ENCODE measurements around the gene TRMT61A.

TRMT61A gene

DNA sequence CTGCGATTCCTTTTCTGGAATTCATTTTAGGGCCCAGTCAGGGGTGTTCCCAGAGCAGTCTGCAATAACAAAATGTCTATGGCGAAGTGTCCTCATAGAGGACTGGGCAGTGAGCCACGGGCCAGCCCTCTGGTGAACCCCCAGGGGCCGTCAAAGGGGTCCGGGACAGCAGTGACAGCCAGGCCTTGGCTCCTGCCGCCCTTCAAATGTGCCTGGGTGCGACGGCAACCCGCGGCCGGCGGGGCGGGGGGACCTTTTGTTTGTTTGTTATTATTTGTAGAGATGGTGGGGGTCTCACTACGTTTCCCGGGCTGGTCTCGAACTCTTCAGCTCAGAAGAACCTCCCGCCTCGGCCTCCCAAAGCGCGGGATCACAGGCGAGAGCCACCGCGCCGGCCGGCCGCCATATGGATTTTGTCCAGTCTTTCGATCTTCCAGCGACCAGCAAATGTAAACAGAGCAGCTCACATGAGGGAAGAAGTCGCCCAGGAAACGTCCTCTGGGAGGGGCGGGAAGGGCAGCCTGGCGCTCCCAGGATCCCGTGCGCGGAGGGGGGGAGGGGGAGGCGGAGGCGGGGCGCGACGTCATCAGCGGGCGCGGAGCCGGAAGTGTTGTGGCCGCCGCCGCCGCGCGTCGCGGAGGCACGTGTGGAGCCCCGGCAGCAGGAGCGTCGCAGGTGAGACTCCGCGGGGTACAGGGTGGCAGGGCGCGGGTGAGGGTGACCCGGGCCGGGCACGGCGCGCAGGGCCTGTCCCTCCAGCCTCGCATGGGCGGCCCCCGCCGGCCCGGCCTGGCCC lies at the start of gene TRMT61A:
TRMT61A (plus strand) TSS at position 610 of the 796 bp plus-strand sequence. CDS start 783 bp downstream, outside the sequence.
- DNase-seq: peak; percentile 72

DNA sequence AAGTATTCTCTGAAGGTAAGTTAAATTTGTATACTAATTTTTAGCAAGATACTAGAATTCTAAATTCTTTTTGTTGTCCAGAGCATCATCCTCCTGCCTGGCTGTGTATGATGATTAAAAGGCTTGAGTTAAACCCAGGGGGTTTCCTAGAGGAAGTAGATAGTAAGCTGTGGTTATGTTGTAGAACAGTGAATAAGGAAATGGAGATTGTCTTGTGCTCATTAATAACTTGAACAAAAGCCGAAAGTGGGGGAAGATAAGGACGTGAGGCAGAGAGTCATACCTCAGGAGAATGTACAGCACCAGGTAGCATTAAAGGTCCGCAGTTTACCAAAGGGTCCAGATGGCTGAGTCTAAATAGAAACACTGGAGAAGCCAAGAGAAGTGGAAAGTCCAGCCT lies 48.4 kb upstream of the TRMT61A start:
- DNase-seq: no peak

DNA sequence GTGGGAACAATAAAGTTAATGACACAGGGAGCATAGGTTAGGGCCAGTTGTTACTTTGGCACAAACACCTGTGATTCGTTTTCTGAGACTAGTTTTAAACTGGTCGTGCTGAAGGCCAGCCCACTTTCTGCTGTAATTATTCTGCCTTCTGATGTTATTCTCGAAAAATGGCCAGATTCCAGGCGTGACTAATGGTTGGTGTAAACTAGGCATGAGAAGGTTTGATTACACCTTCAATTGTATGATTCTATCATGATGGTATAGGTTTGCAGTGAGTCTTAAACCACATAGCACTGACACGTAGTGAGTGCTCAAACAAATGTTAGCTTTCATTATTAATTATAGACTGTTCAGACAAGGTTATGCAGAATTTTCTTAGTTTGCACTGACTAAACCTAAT lies 45.4 kb upstream of the TRMT61A start:
- no peak for DNase-seq

DNA sequence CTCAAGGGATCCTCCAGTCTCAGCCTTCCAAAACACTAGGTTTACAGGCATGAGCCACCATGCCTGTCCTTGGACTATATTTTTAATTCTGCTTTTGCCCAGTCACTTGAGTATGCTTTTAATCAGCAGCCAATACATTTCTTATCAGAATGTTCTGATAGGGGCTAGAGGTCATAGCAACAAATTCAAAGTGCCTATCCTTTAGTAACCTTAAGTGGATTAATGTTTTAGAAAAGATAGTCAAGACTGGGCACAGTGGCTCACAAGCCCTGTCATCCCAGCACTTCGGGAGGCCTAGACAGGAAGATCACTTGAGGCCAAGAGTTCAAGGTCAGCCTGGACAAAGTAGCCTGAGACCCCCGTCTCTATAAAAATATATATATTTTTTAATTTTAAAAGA lies 43.5 kb upstream of the TRMT61A start:
- DNase-seq: no peak

DNA sequence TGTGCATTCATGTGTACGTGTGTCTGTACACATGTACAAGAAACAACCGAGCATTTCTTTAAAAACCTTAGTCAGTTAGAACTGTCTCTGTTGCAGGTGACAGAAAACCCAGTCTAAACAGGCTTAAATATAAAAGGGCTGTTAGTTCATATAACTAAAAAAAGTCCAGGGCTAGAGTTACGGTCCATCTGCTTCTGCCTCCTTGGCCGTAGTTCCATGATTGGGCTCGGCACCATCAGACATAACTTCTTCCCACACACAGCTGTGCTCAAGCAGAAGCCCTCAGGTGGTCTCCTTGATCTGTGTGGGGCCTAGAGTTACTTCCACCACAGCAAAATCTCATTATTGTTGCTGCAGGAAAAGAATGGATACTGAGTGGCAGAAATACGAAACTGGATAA lies 40.9 kb upstream of the TRMT61A start:
- no peak for DNase-seq

DNA sequence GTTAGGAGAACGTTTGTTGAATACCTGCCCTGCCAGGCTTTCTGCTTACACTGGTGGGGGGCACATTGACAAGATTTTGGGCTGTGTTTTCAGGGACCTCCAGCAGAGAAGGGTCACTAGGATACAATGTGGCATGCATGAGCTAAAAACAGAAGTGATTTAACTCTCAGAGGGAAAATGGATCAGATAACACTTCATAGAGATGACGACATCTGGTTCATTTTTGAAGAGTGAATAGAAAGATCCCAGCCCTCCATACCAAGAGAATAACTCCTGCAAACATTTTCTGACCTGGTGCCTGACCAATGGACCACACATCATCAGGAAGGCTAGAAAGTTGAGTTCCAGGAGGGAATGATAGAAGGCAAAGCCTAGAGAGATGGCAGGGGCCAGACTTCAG lies 40.0 kb upstream of the TRMT61A start:
- no peak for DNase-seq

DNA sequence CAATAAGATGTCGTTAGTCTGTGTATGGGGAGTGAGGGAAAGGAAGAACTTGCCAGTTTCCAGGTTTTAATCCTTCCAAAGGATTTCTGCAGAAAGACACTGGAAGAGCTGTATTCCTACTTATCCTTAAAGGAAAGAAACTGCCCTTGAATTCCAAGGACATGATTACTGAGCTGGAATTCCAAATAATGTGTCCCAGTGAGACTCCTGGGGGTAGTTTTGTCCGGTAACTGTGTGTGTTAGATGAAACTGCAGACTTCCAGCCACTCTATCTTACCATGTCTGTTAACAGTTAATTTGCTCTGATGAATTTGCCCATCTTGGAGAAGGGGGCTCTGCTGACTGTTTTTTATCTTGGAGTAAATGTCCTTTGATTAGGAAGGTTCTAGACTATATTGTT lies 39.4 kb upstream of the TRMT61A start:
- no peak for DNase-seq

DNA sequence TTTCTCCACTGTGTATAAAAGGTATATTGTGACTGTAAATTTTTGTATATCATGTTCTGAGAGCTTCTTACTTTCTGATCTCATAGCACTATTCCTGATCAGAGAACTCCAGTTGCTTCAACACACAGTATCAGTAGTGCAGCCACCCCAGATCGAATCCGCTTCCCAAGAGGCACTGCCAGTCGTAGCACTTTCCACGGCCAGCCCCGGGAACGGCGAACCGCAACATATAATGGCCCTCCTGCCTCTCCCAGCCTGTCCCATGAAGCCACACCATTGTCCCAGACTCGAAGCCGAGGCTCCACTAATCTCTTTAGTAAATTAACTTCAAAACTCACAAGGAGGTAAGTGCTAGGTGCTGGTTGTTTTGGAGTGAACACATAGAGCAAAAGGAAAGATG lies 37.3 kb upstream of the TRMT61A start:
- no peak for DNase-seq

DNA sequence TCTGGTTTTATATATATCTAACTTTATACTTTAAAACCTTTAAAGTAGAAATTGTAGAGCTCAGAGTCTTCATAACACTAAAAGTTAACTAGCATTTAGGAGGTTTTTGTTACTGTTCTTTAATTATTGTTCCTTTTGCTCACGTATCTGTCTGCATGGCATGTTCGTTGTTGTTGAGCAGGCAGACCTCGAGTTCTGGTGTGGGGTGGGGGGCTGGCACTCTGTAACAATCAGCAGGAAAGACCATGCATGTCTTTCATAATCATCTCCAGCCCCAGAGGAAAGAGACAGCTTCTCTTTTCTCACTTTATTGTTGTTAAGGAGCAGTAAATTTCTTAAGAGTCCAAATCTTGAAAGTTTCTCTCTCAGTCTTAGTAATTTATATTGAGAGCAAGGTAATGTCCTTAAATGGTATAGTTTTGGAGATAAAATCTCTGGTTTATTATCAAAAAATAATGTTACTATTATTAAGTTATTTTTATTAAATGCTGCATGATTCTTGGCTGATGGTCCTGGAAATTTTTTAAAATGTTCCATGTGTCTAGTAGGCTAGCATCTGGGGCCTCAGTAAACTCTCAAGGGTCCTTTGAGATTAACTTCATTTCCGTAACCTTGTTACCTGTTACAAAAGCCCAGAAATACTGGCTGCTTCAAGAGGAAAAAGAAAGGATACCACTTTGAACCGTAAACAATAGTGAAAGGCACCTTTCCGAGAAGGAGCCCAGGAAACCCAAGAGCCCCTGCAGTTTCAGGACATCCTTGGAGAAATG lies 36.7 kb upstream of the TRMT61A start:
- no peak for DNase-seq

DNA sequence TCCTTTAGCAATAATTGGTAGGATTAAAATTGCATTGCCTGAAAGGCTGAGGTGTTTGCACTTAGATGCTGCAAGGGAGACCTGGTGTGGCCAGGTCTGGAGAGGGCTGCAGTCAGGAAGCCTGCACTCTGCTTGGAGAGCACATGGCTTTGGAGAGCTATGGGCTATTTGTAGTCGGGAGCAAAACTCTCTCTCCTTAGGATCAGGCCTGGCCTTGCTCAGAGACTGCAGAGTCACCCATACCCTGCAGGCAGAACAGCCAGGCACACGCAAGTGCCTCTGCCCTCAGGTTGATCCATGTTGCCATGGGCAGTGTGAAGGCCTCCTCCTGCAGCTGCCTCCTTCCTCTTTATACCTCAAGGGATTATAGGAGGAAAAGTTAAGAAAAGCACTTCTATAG lies 33.1 kb upstream of the TRMT61A start:
- no peak for DNase-seq

DNA sequence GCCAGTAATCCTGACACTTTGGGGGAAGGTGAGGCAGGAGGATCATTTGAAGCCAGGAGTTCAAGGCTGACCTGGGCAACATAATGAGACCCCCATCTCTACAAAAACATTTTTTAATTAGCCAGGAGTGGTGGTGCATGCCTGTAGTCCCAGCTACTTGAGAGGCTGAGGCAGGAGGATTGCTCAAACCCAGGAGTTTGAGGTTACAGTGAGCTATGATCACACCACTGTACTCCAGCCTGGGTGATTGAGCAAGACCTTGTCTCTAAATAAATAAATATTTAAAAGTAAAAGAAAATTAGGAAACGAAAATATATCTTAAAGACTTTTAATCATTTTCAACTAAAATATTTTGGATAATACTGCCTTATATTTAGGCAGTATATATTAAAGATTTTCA lies 32.2 kb upstream of the TRMT61A start:
- no peak for DNase-seq

DNA sequence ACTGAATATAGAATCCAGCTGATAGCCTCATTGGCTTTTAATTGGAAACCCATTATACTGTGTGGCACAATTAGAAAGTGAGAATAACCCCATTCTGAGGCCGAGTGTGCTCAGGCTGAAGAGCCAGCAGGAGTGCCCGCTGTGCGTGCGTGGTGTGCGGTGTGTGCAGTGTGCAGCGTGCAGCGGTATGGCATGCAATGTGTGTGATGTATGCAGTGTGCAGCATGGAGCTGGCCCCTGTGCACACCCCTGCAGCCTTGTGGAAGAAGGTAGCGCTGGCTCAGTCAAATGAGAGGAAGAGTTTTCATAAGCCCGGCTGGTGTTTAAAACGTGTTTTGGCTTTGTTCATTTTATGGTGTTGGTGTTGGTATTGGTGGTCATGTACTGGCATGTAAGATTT lies 29.3 kb upstream of the TRMT61A start:
- no peak for DNase-seq

DNA sequence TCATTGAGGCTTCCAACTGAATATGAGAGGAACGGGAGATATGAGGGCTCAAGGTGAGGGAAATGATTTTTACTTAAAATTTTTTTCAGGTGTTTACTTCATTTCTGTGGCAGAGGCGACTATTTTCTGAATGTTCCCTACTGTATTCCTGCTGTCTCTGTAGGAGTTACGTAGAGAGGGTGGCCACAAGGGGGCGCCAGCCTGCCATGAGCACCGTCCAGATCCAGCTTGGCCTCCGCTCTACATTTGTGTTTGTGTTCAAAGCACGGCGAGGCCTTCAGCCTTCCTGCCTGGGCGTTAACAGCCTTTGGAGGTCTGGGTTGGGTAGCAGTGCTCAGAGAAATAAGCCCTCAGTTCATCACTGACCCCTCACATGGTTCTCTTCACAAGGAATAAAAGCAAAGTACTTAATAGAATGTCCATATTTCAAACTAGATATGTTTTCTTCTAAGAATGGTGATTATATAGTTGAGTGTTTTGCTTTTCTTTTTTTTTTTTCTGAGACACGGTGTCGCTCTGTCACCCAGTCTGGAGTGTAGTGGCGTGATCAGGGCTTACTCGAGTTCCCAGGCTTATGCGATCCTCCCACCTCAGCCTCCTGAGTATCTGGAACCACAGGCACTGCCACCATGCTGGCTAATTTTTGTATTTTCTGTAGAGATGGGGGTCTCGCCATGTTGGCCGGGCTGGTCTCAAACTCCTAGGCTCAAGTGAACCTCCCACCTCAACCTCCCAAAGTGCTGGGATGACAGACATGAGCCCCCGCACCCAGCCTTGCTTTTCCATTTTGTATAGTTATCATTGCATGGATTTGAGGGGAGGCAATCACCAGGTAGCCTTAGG lies 28.6 kb upstream of the TRMT61A start:
- DNase-seq: peak; percentile 77

DNA sequence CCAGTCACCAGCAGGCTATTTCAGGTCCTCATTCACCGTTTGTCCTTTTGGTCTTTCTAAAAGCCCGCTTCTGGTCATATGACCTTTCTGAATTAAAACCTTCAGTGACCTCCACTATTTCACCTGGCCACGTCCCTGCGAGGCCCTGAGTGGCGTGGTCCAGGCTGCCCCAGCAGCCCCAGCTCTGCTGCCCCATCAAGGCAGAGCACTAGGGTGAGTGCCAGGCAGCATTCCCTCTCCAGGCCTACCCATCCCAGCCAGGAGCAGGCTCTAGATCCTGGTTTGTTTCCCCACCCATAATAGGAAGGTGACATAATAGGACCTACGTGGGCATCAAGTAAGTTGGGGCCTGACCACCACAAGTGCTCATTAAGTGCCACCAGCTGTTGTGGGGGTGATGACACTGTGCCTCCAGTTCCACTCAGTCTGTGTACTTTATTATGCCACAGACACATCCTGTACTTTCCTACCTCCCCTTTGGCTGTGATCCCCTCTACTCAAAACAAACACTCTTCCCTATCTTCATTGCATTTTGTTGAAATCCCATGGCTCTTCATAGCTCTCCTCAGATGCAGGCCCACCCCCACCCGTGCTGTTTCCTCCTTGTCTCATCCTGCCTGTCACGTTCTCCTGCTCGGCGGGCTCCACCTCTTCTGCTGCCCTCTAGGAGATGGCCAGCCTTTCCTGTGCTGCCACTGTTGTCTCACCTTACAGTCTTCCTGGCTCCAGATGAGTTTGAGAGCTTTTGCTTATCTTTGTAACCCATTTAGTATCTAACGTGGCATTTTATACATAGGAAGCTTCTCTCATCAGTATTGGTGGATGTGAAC lies 27.7 kb upstream of the TRMT61A start:
- DNase-seq: no peak

DNA sequence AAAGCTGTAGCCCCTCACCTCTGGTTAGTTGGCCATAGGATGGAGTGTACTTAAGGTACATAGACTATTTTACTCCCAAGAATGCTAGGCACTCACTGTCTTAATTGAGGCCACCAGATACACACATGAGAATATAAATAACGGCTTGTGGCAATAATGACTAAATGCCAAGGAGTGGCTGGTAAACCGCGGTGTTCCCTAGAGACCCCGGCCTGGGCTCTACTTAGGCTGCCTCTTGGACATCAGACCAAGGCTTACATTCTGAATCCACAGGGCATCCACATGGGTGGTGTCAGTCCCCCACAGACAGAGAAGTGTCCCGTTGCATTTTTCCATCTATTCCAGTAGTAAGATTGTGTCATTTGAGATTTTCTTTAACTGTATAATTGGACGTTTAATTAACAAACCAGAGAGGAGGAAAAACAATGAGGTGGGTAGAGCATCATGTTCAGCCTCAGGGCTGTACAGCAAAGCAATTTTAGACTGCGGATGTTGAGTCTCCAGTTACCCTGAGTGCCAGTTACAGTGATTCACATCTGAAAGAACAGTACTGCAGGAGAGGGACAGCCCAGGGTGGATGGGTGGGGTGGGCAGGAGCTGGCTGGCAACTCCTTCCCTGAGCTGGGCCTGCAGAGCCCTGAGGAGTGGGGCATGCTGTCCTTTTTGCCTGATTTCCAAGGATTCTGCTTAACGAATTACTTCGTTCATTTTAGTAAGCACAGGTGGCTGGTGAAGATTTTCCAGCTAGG lies 26.9 kb upstream of the TRMT61A start:
- DNase-seq: no peak

DNA sequence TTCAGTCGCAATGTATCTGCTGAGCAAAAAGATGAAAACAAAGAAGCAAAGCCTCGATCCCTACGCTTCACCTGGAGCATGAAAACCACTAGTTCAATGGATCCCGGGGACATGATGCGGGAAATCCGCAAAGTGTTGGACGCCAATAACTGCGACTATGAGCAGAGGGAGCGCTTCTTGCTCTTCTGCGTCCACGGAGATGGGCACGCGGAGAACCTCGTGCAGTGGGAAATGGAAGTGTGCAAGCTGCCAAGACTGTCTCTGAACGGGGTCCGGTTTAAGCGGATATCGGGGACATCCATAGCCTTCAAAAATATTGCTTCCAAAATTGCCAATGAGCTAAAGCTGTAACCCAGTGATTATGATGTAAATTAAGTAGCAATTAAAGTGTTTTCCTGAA lies 26.1 kb upstream of the TRMT61A start:
- DNase-seq: no peak

DNA sequence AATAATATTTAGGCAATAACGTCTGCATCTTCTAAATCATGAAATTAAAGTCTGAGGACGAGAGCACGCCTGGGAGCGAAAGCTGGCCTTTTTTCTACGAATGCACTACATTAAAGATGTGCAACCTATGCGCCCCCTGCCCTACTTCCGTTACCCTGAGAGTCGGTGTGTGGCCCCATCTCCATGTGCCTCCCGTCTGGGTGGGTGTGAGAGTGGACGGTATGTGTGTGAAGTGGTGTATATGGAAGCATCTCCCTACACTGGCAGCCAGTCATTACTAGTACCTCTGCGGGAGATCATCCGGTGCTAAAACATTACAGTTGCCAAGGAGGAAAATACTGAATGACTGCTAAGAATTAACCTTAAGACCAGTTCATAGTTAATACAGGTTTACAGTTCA lies 25.7 kb upstream of the TRMT61A start:
- DNase-seq: no peak

DNA sequence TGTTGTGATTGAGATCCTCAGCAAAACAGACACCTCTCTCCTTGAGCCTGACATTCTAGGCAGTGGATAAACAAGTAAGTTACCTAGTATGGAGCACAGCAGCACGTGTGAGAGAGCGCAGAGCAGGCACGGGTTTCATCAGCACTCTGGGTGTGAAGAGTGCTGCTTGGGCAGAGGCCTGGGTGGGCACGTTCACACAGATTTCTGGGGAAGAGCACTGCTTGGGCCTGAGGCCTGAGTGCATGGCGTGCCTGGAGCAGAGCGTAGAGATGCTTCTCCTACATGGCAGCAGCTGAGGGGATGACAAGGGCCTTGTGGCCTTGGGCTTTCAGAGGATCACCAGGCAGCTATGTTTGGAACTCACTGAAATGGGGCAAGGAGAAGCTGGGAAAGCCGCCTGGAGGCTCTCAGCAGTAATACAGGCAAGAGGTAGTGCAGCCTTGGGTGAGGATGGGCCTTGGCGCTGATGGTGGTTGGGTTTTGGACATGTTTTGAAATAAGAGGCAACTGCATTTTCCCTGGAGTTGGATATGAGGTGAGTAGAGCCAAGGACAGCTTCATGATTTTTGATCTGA lies 23.9 kb upstream of the TRMT61A start:
- no peak for DNase-seq

DNA sequence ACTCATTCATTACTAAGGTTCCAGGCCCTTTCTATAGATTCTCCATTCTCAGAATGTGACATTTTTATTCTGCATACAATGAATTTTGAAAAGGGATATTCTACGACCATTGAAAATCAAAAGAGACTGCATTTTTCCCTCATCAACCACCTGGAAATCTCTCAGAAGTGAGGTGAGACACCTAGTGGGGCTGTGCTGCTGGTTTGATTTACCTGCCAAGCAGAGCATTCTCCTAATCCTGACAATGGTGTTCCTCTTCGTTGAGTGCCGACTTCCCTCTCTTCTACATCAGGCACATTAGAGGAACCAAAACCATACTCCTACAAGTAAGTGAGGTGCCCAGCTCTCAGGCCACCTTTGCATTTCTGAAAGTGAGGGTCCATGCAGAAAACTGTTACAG lies 21.2 kb upstream of the TRMT61A start:
- DNase-seq: no peak

DNA sequence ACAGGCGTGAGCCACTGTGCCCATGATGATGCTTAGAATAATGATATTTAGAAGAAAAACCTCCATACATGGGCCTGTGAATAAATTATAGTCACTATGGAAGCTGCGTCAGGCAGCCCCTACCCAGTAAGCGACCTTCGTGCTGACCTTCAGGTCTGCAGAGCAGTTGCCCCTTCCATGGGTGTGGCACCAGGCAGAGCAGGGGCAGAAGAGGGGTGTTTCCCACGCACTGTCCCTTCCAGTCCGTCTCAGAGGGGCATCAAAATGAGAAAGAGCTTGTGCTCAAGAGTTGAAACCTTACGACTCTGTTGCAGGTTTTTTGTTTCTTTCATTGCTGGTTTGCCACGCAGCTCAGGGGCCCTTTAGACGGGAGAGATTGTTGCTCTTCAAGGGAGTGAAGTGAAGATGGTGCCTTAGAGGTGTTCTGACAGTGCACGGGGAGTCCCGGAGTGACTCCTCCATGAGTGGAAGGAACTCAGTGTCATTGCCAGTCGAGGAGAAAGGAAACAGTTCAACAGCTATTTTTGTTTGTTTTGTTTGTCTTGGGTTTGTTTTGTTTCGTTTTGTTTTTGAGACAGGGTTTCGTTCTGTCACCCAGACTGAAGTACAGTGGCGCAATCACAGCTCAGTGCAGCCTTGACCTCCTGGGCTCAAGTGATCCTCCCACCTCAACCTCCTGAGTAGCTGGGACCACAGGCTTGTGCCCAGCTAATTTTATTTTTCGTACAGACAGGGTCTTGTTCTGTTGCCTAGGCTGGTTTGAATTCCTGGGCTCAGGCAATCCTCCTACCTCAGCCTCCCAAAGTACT lies 20.3 kb upstream of the TRMT61A start:
- DNase-seq: no peak

All from stimulated activated CD4-positive, alpha-beta T cell treated with anti-CD3 and anti-CD28 coated beads, Interleukin-1b, Interleukin-23, amount 100 ng/mL, for 48 hours (primary cell).